ENCODE data around the gene EXOC4.

DNA sequence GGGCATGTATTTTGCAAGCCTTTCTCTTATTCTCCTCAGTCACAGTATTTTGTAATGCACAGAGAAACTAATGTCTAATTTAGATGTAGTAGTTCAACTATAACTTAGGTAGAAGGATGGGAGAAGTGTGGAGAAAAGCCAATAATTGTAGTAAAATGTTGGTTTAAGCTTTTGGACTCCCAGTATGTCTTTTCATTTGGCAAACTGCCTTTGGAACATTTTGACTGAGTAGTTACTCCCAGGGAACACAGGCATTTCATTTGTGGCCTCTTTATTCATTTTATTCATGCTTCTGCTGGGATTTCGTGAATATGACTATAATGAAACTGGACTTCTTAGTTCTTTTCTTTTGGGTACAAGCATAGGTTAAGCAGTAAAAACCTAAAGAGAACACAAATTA, 79.0 kb downstream of the EXOC4 start:
- TF ChIP-seq, protein P1, sequence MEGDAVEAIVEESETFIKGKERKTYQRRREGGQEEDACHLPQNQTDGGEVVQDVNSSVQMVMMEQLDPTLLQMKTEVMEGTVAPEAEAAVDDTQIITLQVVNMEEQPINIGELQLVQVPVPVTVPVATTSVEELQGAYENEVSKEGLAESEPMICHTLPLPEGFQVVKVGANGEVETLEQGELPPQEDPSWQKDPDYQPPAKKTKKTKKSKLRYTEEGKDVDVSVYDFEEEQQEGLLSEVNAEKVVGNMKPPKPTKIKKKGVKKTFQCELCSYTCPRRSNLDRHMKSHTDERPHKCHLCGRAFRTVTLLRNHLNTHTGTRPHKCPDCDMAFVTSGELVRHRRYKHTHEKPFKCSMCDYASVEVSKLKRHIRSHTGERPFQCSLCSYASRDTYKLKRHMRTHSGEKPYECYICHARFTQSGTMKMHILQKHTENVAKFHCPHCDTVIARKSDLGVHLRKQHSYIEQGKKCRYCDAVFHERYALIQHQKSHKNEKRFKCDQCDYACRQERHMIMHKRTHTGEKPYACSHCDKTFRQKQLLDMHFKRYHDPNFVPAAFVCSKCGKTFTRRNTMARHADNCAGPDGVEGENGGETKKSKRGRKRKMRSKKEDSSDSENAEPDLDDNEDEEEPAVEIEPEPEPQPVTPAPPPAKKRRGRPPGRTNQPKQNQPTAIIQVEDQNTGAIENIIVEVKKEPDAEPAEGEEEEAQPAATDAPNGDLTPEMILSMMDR (IDR thresholded peaks at IDR 0.05) = no peak
- TF ChIP-seq POLR2A (IDR thresholded peaks at IDR 0.05) = no peak
